Motor neuron (in vitro differentiated cells): ENCODE measurements around the gene PARP12. TPM values are rescaled to one million over a fixed set of nuclear protein-coding genes. Genes with fewer than 3 reads are reported as not detected.
"Not testable (repeated sequence)": the region's sequence is repeated elsewhere in the genome, so short reads cannot be mapped to it uniquely, and the experiment has no call there.

Source experiments
- ATAC-seq, 8 experiments: fragments of 200-7000 bp; cut with Tn5 transposase; replicated peaks in 6 of 8; 2 replicates each; pipeline ENCODE4 v1.8.0; 2021; ENCODE audit warnings: mild to moderate bottlenecking in 8 of 8, moderate library complexity in 8 of 8
- H3K27ac ChIP-seq, 2 donors: fragments of 250-450 bp; sonication (Bioruptor Pico); 2 replicates each; pipeline ENCODE4 v1.9.0; 2021; ENCODE audit warnings: antibody characterized with exemption in 2 of 2, mild to moderate bottlenecking in 2 of 2, moderate library complexity in 1 of 2
- H3K4me1 ChIP-seq, 2 donors: fragments of 250-450 bp; sonication (Bioruptor Pico); replicated peaks in 1 of 2; 2 replicates each; pipeline ENCODE4 v1.6.1; 2021; ENCODE audit warnings: antibody characterized with exemption in 2 of 2, mild to moderate bottlenecking in 2 of 2, moderate library complexity in 1 of 2
- H3K4me3 ChIP-seq, 5 donors: fragments of 250-450 bp; sonication (Bioruptor Pico); 2 replicates each; pipeline ENCODE4 v1.9.0; 2021; ENCODE audit warnings: antibody characterized with exemption in 5 of 5, mild to moderate bottlenecking in 5 of 5, moderate library complexity in 4 of 5
- WGBS, 10 experiments: fragments of 450-650 bp; shearing (Covaris generic); methylation state at CpG; one replicate each; pipeline ENCODE4 v1.0.0; 2022; 5-methylcytosine and 5-hydroxymethylcytosine counted together
- in situ Hi-C, 9 experiments: fragments of 400-800 bp; cut with MboI; loops; one replicate each; pipeline ENCODE4 v1.15.0; 2021; ENCODE audit warnings: low sequenced_read_pairs in 9 of 9, low pct_unique_long_range_greater_than_20kb in 2 of 9; ENCODE audit not compliant: unreplicated experiment in 9 of 9
- total RNA-seq, 8 experiments: library from RNA; unstranded; fragments of 300-600 nt; gene quantifications; 2 replicates each; pipeline versions ENCODE4 v1.2.3 to v1.2.4, GENCODE V29; 2022

PARP12 gene
- total RNA-seq = 10 to 100 TPM in 3 of 8 experiments, 1 to 10 TPM in 4, under 1 TPM in 1; 0.43 to 46.9 (median 5.7) TPM

DNA sequence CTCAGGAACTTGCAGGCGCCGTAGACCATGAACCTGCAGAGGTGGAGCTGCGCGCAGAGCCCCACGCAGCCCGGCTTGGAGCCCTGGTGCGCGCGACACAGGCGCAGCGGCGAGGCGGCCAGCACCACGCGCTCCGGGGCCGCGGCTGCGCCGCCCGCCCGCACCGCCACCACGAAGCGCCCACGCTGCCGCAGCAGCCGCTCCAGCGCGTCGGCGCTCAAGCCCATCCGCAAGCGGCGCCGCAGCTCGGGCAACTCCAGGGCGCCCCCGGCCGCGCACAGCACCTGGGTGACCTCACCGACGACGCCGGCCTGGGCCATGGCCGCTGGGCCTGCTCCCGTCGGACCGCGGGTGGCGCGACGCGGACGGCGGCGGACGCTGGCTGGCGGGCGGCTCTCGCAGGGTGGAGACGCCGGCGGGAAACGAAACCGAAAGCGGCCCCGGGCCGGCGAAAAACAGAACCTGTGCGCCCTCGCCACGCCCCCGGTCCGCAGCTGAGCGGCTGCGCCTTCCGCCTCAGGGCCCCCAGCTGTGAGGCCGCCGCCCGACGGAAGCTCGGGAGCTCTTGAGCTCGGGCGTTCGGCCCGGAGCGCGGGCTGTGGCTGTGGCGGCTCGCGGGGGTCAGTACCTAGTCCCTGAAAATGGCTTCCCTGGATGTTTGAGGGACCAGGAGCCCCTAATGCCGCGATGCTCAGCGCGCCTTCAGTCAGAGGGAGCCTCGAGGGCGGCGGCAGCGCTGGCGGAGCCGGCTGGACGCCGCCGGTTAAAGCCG lies at the start of gene PARP12:
TSS of gene PARP12 (minus strand) at position 424 of the 772 bp plus-strand sequence. CDS start at position 320, 104 bp downstream.
- 0% methylated on average over 25 of the region's 106 CpGs; no CpG with 5 or more reads in 9 of the 10 experiments for WGBS, 10 experiments
- no peaks in the 10 kb centered on the region for H3K4me1 ChIP-seq
- peak within 1 kb of the TSS; percentile 33 to 51 (median 37) for H3K4me3 ChIP-seq
- in situ Hi-C loops = loop anchor here in 1 of 9 experiments (25.0 kb wide), 1 partner anchor 250 kb away; no protein-coding TSS in a partner anchor
- peak; percentile 76 to 91 (median 88) for ATAC-seq
- no peak within 1 kb of the TSS for H3K27ac ChIP-seq

- 100% methylated on average over 1 of the region's 8 CpGs; no CpG with 5 or more reads in 8 of the 10 experiments for WGBS, 10 experiments
- H3K4me1 ChIP-seq, H3K27ac ChIP-seq, ATAC-seq, H3K4me3 ChIP-seq, in situ Hi-C loops: not testable (repeated sequence)
These were observed 46.0 kb upstream of the PARP12 start for GRCh38 chr7:140108777-140109176.

- in situ Hi-C loops = no loop called here
- H3K4me3 ChIP-seq = no peak overlapping the region
- peak in 1 of 8 experiments; percentile 99 for ATAC-seq
- H3K4me1 ChIP-seq = no peaks in the 10 kb centered on the region
- 37 to 89% (median 74%) methylated on average over 2 to 4 of the region's 4 CpGs for WGBS, 10 experiments
- H3K27ac ChIP-seq = no peak overlapping the region
These were observed 33.7 kb upstream of the PARP12 start for GRCh38 chr7:140096459-140096858.

GRCh38 chr7:140093375-140093774 lies 30.6 kb upstream of the PARP12 start:
- in situ Hi-C loops = no loop called here
- Histone ChIP-seq H3K4me1 (no peaks in the 10 kb centered on the region), H3K4me3 (no peak overlapping the region), H3K27ac (no peak overlapping the region)
- no peak for ATAC-seq
- 0 to 100% (median 80%) methylated on average over 1 of the region's 1 CpG; no CpG with 5 or more reads in 1 of the 10 experiments for WGBS, 10 experiments

GRCh38 chr7:140085447-140085846 lies 22.7 kb upstream of the PARP12 start:
- in situ Hi-C loops = no loop called here
- WGBS, 10 experiments = 91 to 100% (median 100%) methylated on average over 1 to 2 of the region's 2 CpGs; no CpG with 5 or more reads in 3 of the 10 experiments
- no peak overlapping the region for H3K27ac ChIP-seq
- H3K4me1 ChIP-seq = no peaks in the 10 kb centered on the region
- H3K4me3 ChIP-seq = no peak overlapping the region
- ATAC-seq = no peak

DNA sequence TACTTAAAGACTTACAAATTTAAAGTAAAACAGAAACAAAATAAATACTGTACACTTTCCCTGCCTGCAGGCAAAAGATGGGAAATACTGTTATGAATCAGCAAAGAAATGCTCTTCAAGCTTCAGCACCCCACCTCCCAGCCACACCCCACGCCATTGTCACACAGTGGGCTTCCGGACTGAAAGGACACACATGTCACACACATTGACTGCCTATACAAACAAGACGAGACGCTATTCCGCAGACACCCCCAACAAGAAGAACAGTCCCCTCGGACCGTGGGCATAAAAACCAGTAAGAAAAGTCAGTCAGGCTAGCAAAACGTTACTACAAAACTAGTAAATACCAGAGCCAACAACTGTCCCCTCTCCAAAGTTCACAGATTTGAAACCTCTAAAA lies 22.2 kb upstream of the PARP12 start:
- H3K4me1 ChIP-seq = no peaks in the 10 kb centered on the region
- peak in 2 of 8 experiments; percentile 32 to 81 for ATAC-seq
- in situ Hi-C loops = no loop called here
- H3K27ac ChIP-seq = no peak overlapping the region
- 4 to 90% (median 64%) methylated on average over 1 to 8 of the region's 8 CpGs; no CpG with 5 or more reads in 3 of the 10 experiments for WGBS, 10 experiments
- no peak overlapping the region for H3K4me3 ChIP-seq

- no peak overlapping the region for H3K27ac ChIP-seq
- in situ Hi-C loops = no loop called here
- H3K4me3 ChIP-seq = no peak overlapping the region
- no peak for ATAC-seq
- H3K4me1 ChIP-seq = no peaks in the 10 kb centered on the region
- 80 to 100% (median 95%) methylated on average over 1 to 4 of the region's 4 CpGs for WGBS, 10 experiments
These were observed 21.4 kb upstream of the PARP12 start for GRCh38 chr7:140084142-140084655.

DNA sequence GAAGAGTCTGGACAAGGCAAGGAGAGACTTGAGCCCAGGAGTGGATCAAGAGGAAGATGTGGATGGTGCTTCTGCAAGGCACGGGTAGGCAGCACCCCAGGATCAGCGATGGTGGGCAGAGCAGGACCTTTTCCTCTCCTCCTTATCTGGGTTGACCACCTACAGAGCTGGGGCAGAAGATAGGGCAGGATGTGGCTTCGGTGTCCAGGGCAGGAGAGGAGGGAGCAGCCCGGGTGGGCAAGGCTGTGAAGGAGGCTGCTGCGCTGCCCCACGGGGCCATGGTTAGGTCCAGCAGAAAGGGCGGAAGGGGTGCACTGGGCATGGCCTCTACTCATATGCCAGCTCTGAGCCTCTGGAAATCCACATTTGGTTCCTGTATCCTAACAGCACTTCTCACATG lies 20.0 kb upstream of the PARP12 start:
- no peak overlapping the region for H3K4me3 ChIP-seq
- in situ Hi-C loops = no loop called here

GRCh38 chr7:140081774-140082425 lies 19.1 kb upstream of the PARP12 start:
- Histone ChIP-seq H3K4me3 (no peak overlapping the region), H3K27ac (no peak overlapping the region), H3K4me1 (no peaks in the 10 kb centered on the region)
- 78 to 98% (median 91%) methylated on average over 4 to 10 of the region's 11 CpGs for WGBS, 10 experiments
- in situ Hi-C loops = no loop called here
- no peak for ATAC-seq

More for the DNA sequence above, 20.0 kb upstream of the PARP12 start:
- no peak overlapping the region for H3K27ac ChIP-seq
- no peaks in the 10 kb centered on the region for H3K4me1 ChIP-seq
- ATAC-seq = no peak
- 81 to 100% (median 96%) methylated on average over 1 to 5 of the region's 7 CpGs; no CpG with 5 or more reads in 4 of the 10 experiments for WGBS, 10 experiments

- Histone ChIP-seq H3K27ac (no peak overlapping the region), H3K4me3 (no peak overlapping the region), H3K4me1 (no peaks in the 10 kb centered on the region)
- WGBS, 10 experiments = 0 to 95% (median 68%) methylated on average over 1 to 7 of the region's 7 CpGs; no CpG with 5 or more reads in 2 of the 10 experiments
- no peak for ATAC-seq
- in situ Hi-C loops = no loop called here
These were observed 18.2 kb upstream of the PARP12 start for GRCh38 chr7:140080919-140081318.

DNA sequence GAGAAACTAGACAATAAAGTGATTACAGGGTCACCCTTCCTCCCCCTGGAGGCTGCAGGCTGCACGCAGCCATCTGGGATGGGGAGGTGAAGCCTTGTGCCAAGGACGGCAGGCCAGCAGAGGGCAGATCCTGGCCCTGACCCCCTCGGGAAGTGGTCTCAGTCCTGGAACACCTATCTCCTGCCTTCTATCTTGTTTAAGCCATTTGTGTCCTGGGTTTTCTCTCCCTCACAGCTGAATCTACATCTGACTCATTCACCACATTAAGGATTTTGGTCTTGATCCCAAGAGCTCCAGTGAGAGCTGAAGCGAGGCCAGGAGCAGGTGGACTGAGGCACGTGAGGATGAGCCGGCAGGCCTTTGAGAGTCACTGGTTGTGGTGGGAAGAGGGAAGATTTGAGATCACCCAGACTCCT lies 16.4 kb upstream of the PARP12 start:
- in situ Hi-C loops = no loop called here
- ATAC-seq = peak in 3 of 8 experiments; percentile 59 to 84 (median 79)
- Histone ChIP-seq H3K4me3 (no peak overlapping the region), H3K27ac (no peak overlapping the region), H3K4me1 (no peaks in the 10 kb centered on the region)
- 27 to 100% (median 61%) methylated on average over 2 to 5 of the region's 6 CpGs; no CpG with 5 or more reads in 4 of the 10 experiments for WGBS, 10 experiments

DNA sequence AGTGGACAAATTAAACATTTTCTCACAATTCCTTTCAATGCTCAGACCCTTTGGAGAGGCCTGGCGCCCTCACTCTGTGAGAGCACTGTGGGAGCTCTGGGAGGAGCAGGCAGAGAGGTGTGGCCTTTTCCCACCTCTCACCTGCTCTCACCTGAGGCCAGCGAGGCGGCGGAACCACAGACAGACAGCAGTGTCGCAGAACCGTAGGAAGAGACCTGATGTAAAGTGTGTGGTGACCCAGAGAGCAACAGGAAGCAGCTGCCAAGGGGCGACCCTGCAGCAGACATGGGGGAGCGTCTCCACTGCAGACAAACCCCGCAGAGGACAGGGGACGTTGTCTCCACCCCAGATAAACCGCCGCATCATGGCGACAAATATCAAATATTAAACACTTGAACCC lies 15.6 kb upstream of the PARP12 start:
- in situ Hi-C loops = no loop called here
- 20 to 100% (median 90%) methylated on average over 2 to 13 of the region's 13 CpGs; no CpG with 5 or more reads in 2 of the 10 experiments for WGBS, 10 experiments

GRCh38 chr7:140074780-140075179 lies 12.0 kb upstream of the PARP12 start:
- in situ Hi-C loops = loop anchor here in 1 of 9 experiments (25.0 kb wide), 1 partner anchor 238 kb away; no protein-coding TSS in a partner anchor
- WGBS, 10 experiments = 14 to 90% (median 76%) methylated on average over 1 to 6 of the region's 6 CpGs; no CpG with 5 or more reads in 1 of the 10 experiments
- Histone ChIP-seq H3K27ac (no peak overlapping the region), H3K4me1 (no peaks in the 10 kb centered on the region), H3K4me3 (no peak overlapping the region)
- ATAC-seq = no peak

More for the DNA sequence above, 15.6 kb upstream of the PARP12 start:
- ATAC-seq = no peak
- no peak overlapping the region for H3K4me3 ChIP-seq
- no peak overlapping the region for H3K27ac ChIP-seq
- no peaks in the 10 kb centered on the region for H3K4me1 ChIP-seq
